UCSD-AML1 (cell line): ENCODE results near the gene DCUN1D4.

ENCODE experiments used
- DNase-seq: peaks from one replicate; lab custom pipeline; 2025; ENCODE audit not compliant: unreplicated experiment; lab: John Stamatoyannopoulos, UW

DCUN1D4 gene

DNA sequence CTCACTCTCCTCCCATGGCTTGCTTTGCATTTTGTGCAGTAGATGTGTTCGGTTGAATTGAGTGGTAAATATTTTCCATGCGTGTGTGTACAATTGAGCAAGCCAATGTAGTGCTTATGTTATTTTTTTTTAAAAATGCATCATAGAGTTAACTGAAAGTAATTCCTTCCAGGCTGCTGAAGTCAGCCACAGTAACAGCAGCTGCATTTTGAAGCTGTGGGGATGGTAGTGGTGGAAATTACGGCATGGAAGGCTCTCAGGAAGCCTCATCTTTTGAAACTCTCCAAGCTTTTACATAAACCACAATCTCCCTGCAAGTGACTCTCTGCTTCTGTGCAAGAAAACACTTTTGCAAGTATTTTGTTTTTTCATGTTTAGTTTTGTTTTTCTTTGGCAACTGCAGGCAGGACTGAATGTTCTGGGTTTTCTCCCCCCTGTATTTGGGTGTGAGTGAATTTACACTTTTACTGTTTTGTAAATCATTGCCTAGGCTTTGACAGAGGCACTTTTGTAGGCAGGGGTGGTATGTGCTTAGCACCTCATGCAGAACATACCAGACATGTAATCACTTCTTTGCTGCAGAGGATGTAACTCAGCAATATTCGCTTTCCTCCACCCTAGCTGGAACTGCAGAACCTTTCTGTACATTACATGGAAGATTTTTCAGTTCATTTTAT lies 121.0 kb downstream of the DCUN1D4 start:
- no peak for DNase-seq

DNA sequence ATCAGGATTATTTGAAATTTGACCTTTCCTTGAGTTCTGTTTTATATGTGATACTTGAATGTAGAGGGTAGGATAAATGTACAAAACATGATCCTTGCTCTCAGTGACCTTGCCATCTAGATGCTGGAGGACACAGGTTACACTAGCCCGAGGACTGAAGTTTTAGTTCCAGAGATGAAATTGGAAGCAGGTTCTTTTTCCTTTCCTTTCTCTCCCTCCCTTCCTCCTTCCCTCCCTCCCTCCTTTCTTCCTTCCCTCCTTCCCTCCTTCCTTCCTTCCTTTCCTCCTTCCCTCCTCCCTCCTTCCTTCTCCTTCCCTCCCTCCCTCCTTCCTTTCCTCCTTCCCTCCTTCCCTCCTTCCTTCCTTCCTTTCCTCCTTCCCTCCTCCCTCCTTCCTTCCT lies 122.9 kb downstream of the DCUN1D4 start:
- DNase-seq: no peak
